Skeletal muscle tissue (tissue), 4 donors: ENCODE measurements around the gene WLS. TPM values are rescaled to one million over a fixed set of nuclear protein-coding genes. Genes with fewer than 3 reads are reported as not detected.
A peak's percentile ranks its signal among the peaks of the same experiment; 100 is the strongest.

Experiments used
- H3K27ac ChIP-seq: one replicate; pipeline ENCODE4 v1.7.0; 2013; ENCODE audit warnings: mild to moderate bottlenecking, low read depth, low read length, inconsistent platforms
- H3K27me3 ChIP-seq, 3 donors: one replicate each; pipeline ENCODE4 v1.7.0; 2013; ENCODE audit warnings: low read length in 3 of 3; ENCODE audit not compliant: control insufficient read depth in 3 of 3, insufficient read depth in 3 of 3
- H3K36me3 ChIP-seq, 3 donors: one replicate each; pipeline ENCODE4 v1.7.0; 2013; ENCODE audit warnings: low read length in 3 of 3; ENCODE audit not compliant: control insufficient read depth in 3 of 3, insufficient read depth in 3 of 3
- H3K4me1 ChIP-seq, 3 donors: one replicate each; pipeline ENCODE4 v1.7.0; 2013; ENCODE audit warnings: low read length in 3 of 3, mild to moderate bottlenecking in 3 of 3; ENCODE audit not compliant: control insufficient read depth in 3 of 3, insufficient read depth in 3 of 3
- H3K4me3 ChIP-seq, 3 donors: one replicate each; pipeline ENCODE4 v1.7.0; 2013; ENCODE audit warnings: low read length in 3 of 3
- H3K9ac ChIP-seq, 3 donors: one replicate each; pipeline ENCODE4 v1.7.0; 2013; ENCODE audit warnings: low read length in 3 of 3, mild to moderate bottlenecking in 3 of 3, moderate library complexity in 2 of 3, low read depth in 1 of 3
- H3K9me3 ChIP-seq, 3 donors: one replicate each; pipeline ENCODE4 v1.7.0; 2013; ENCODE audit warnings: low read length in 3 of 3; ENCODE audit not compliant: control insufficient read depth in 3 of 3
- total RNA-seq: library from RNA; depleted of rRNA; stranded (reverse); fragments of >200 nt; gene quantifications from one replicate; pipeline ENCODE4 v1.2.3, GENCODE V29; 2014
- donor health status: Osteomylitis.

The WLS gene
- total RNA-seq, 1 donor from 2014 or later: 68.9 TPM

DNA sequence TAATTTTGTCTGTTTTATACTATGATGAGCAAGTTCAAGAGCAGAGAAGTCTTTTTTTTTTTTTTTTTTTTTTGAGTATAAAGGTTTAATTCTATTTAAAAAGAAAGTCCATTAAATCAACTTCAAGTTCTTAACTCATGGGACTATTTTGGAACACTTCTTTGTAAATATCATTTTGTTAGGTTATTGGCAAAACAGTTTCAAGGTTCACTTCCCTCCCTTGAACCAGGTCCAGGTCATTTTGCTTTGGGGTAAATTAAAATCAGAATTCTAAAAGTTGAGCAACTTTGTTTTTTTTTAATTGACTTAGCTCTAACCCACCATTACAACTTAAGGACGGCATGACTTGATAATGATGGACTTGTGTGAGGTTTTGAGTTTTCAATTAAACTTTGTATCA is 72.3 kb downstream of the WLS start:
- H3K36me3 ChIP-seq: peaks cover 9 to 15% (median 9%) of the 10 kb centered on the region in 3 donors
- H3K4me3 ChIP-seq: no peak overlapping the region
- no peaks in the 10 kb centered on the region for H3K4me1 ChIP-seq
- H3K27ac ChIP-seq: no peak overlapping the region
- H3K9ac ChIP-seq: no peak overlapping the region
- no peaks in the 10 kb centered on the region for H3K9me3 ChIP-seq
- no peaks in the 10 kb centered on the region for H3K27me3 ChIP-seq

GRCh38 chr1:68158837-68159236 is 73.5 kb downstream of the WLS start:
- H3K9me3 ChIP-seq: no peaks in the 10 kb centered on the region
- no peak overlapping the region for H3K4me3 ChIP-seq
- no peaks in the 10 kb centered on the region for H3K4me1 ChIP-seq
- no peak overlapping the region for H3K27ac ChIP-seq
- no peak overlapping the region for H3K9ac ChIP-seq
- no peaks in the 10 kb centered on the region for H3K27me3 ChIP-seq
- peaks cover 9 to 15% (median 9%) of the 10 kb centered on the region in 3 donors for H3K36me3 ChIP-seq

DNA sequence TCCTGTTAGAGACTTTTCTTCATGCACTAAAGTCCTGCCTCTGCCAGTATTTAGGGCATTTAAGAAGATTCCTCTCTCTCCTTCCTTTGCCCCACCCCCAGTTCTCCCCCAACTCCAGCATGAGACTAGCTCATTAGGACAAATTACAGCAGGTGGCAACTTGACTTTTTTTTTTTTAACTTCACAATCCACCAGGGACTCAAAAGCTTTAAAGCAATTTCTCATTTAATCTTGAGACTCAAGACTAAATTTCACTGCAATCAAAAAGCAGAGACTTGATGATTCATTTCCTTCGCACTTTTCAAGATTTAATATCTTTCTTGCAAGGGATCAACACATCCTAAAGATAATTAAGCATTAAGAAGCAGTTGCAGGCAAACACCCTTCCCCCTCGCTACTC is 74.9 kb downstream of the WLS start:
- H3K9me3 ChIP-seq: no peaks in the 10 kb centered on the region
- no peak overlapping the region for H3K27ac ChIP-seq
- no peak overlapping the region for H3K4me3 ChIP-seq
- H3K4me1 ChIP-seq: no peaks in the 10 kb centered on the region
- peaks cover 5 to 16% (median 8%) of the 10 kb centered on the region in 3 donors for H3K36me3 ChIP-seq
- H3K9ac ChIP-seq: no peak overlapping the region
- no peaks in the 10 kb centered on the region for H3K27me3 ChIP-seq

- Histone ChIP-seq H3K4me3 (no peak overlapping the region), H3K9ac (no peak overlapping the region), H3K4me1 (peaks cover 29 to 30% (median 30%) of the 10 kb centered on the region in 3 donors), H3K9me3 (no peaks in the 10 kb centered on the region), H3K36me3 (peaks cover 0 to 24% (median 0%) of the 10 kb centered on the region in 3 donors), H3K27ac (no peak overlapping the region), H3K27me3 (no peaks in the 10 kb centered on the region)
Observed at GRCh38 chr1:68151690-68152089, 80.6 kb downstream of the WLS start.

GRCh38 chr1:68149907-68150306 is 82.4 kb downstream of the WLS start:
- peak overlapping the region; percentile 87 for H3K27ac ChIP-seq
- no peaks in the 10 kb centered on the region for H3K27me3 ChIP-seq
- no peaks in the 10 kb centered on the region for H3K9me3 ChIP-seq
- H3K4me3 ChIP-seq: no peak overlapping the region
- peaks cover 0 to 24% (median 0%) of the 10 kb centered on the region in 3 donors for H3K36me3 ChIP-seq
- H3K9ac ChIP-seq: peak overlapping the region in 2 of 3 donors; percentile 18 to 20
- peaks cover 30 to 31% (median 30%) of the 10 kb centered on the region in 3 donors for H3K4me1 ChIP-seq

GRCh38 chr1:68149110-68149798 is 83.1 kb downstream of the WLS start:
- Histone ChIP-seq H3K4me1 (peaks cover 30 to 31% (median 30%) of the 10 kb centered on the region in 3 donors), H3K4me3 (no peak overlapping the region), H3K27ac (peak overlapping the region; percentile 87), H3K27me3 (no peaks in the 10 kb centered on the region), H3K9ac (peak overlapping the region in 2 of 3 donors; percentile 20 to 57), H3K9me3 (no peaks in the 10 kb centered on the region), H3K36me3 (peaks cover 0 to 24% (median 0%) of the 10 kb centered on the region in 3 donors)

- Histone ChIP-seq H3K9ac (no peak overlapping the region), H3K9me3 (no peaks in the 10 kb centered on the region), H3K27me3 (no peaks in the 10 kb centered on the region), H3K36me3 (peaks cover 0 to 24% (median 0%) of the 10 kb centered on the region in 3 donors), H3K4me3 (no peak overlapping the region), H3K27ac (peak overlapping the region; percentile 87), H3K4me1 (peaks cover 30 to 31% (median 30%) of the 10 kb centered on the region in 3 donors)
Observed at GRCh38 chr1:68148631-68149030, 83.7 kb downstream of the WLS start.

DNA sequence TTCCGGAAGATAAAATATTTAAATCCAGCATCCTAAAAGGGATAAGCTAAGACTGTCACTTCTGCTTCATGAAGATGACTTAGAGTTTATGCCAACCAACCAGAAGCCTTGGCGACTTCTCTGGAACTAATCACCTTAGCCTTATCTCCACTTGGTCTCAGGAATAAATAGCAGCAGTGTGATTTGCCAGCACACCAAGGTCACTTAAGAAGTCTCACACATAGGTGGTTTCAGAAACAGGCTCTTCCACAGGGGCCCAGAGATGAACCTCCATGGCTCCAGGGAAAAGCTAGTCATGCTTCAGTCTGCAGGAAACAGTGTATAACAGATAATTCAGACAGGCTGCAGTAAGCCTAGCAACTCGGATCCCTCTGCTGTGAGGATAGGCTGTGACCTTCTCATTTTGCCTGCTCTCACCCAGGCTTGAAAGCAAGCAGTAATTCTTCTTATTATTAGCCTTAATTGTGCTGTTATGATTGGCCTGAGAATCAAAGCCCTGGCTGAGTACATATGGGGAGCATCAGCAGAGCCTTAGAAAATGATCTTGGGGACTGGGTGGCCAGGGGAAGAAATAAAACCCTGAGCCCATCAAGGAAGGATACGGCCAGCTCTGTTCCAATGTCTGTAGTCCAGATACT is 84.7 kb downstream of the WLS start:
- H3K9me3 ChIP-seq: no peaks in the 10 kb centered on the region
- H3K36me3 ChIP-seq: peaks cover 0 to 25% (median 0%) of the 10 kb centered on the region in 3 donors
- H3K4me1 ChIP-seq: peaks cover 31 to 36% (median 35%) of the 10 kb centered on the region in 3 donors
- H3K4me3 ChIP-seq: no peak overlapping the region
- no peak overlapping the region for H3K9ac ChIP-seq
- no peaks in the 10 kb centered on the region for H3K27me3 ChIP-seq
- H3K27ac ChIP-seq: no peak overlapping the region

- H3K27ac ChIP-seq: no peak overlapping the region
- no peaks in the 10 kb centered on the region for H3K9me3 ChIP-seq
- H3K9ac ChIP-seq: no peak overlapping the region
- no peaks in the 10 kb centered on the region for H3K27me3 ChIP-seq
- H3K4me1 ChIP-seq: peaks cover 42 to 50% (median 50%) of the 10 kb centered on the region in 3 donors
- no peak overlapping the region for H3K4me3 ChIP-seq
- peaks cover 0 to 13% (median 0%) of the 10 kb centered on the region in 3 donors for H3K36me3 ChIP-seq
Observed at GRCh38 chr1:68145418-68146126, 86.8 kb downstream of the WLS start.

DNA sequence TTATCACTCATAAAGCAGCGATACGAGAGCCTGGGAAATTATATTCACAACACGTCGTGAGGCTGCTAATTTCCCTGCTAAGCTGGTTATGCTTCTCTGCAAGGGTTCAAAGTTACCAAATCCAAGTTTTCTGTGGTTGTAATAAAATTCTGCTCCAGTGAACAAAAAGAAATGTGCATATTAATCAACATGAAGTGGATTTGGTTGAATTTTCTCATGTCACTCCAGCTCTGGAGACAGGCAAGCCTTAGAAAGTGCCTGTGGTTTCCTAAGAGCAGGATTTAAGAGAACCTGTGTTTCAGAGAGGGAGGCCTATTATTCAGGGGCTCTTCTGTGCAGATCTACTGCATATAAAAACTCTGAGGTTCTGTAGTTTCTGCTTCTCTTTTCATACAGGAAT is 87.5 kb downstream of the WLS start:
- Histone ChIP-seq H3K27me3 (no peaks in the 10 kb centered on the region), H3K36me3 (peaks cover 0 to 13% (median 0%) of the 10 kb centered on the region in 3 donors), H3K4me3 (no peak overlapping the region), H3K9me3 (no peaks in the 10 kb centered on the region), H3K27ac (no peak overlapping the region), H3K9ac (no peak overlapping the region), H3K4me1 (peaks cover 35 to 45% (median 44%) of the 10 kb centered on the region in 3 donors)
